ENCODE measurements around the gene VPREB3. TPM values are rescaled to one million over a fixed set of nuclear protein-coding genes. Genes with fewer than 3 reads are reported as not detected.

Gene VPREB3
- total RNA-seq, 1 experiment from 2014 or later: not detected

DNA sequence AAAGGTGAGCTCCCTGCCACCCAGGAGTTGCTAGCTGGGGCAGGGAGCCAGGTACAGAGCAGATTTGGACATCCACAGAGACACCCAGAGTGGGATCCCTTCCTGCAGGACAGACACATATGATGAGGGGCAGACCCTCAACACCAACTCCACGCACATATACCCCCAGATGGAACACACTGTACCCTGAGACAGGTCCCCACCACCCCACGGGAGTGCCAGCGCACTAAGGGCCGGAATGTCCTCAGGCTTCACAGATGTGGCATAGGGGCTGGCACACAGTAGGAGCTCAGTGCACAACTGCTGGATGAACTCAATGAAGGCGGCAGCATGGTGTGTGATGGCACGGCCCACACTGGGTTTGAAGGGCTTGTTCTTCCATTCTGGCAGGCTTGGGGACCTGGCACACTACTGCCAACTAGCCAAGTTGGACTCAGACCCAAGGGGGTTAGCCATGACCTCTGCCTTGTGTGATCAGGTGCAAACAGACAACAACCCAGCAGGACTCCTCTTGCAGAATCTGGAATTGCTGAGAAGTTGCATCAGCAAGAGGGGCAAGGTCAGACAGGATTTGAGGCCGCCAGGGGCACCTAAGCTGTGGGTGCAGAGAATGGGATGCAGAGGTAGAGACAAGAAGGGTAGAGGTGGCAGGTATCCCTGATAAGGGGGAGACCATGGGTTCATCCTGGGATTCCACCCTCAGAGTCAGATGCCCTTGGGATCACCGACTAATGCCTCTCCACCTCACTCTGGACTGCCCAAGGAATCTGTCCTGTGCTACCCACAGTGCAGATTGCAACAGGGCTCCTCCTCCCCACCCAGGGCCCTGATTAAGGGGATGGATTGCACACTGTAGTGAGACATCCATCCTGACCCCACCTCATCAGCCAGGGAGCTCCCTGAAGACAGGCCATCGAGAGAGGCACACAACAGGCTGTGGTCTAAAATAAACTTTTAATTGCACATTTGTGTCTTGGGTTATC, 11.0 kb upstream of the VPREB3 start:
- in situ Hi-C loops (cut with HindIII; ENCODE audit: low pct_unique_long_range_greater_than_20kb, low sequenced_read_pairs) (no loop called here), intact Hi-C loops (cut with micrococcal nuclease; ENCODE audit: unreplicated experiment) (no loop called here)
- no peak overlapping the region for H3K27ac ChIP-seq (ENCODE audit: low read length)
- TF ChIP-seq POLR2AphosphoS5 (IDR thresholded peaks at IDR 0.05; ENCODE audit: low read depth, low read length) (no peak), TCF7L2 (IDR thresholded peaks at IDR 0.05; ENCODE audit: low read depth, low read length) (no peak), CTCF (IDR thresholded peaks at IDR 0.05) (no peak), REST (IDR thresholded peaks at IDR 0.05; ENCODE audit: insufficient read depth in 1 of 2, low read depth in 2 of 2, low read length in 1 of 2) (no peak), SIN3A (IDR thresholded peaks at IDR 0.05; ENCODE audit: borderline replicate concordance, insufficient read depth, low read depth, low read length) (no peak)
- no peak overlapping the region; a peak in 1 of 4 replicates for H3K4me3 ChIP-seq (ENCODE audit: low read depth in 2 of 2, low read length in 2 of 2)
- 0 out of 2 replicates have a peak, but pooled peaks cover 7% of the 10 kb centered on the region for H3K4me1 ChIP-seq (ENCODE audit: control insufficient read depth, insufficient read depth, low read length)
- no peaks in the 10 kb centered on the region; the same call in 1 of the 2 replicates for H3K36me3 ChIP-seq (ENCODE audit: control insufficient read depth, insufficient read depth, low read length)
- no peaks in the 10 kb centered on the region for H3K27me3 ChIP-seq (ENCODE audit: control insufficient read depth, insufficient read depth, low read length)
- no peak for DNase-seq (ENCODE audit: low read depth, low spot score)
- TSS peak; percentile 44 for BruUV-seq (replicated peaks)
- CTCF ChIA-PET: no interaction called here
- POLR2A ChIA-PET: no interaction called here
- no peaks in the 10 kb centered on the region for H3K9me3 ChIP-seq (ENCODE audit: control insufficient read depth, insufficient read depth, low read depth, low read length)
- no peak for ATAC-seq

DNA sequence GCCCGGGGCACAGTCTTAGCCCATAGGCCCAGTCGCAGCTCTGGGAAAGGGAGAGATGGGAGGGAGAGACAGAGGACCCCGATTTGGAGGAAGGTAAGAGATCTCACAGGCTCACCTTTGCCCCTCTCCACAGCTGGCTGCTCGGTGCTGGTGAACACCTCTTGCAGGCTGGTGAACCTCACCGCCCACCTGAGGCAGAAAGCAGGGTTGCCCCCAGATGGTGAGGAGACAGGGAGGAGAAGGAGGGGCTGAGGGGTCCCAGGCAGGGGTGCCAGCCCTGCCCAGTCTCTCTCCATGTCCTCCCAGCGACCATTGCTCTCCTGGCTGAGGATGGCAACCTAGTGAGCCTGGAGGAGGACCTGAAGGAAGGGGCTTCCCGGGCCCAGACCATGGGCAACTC, 9.7 kb upstream of the VPREB3 start:
- CTCF ChIA-PET: no interaction called here
- Histone ChIP-seq H3K36me3 (ENCODE audit: control insufficient read depth, insufficient read depth, low read length) (no peaks in the 10 kb centered on the region; the same call in 1 of the 2 replicates), H3K27me3 (ENCODE audit: control insufficient read depth, insufficient read depth, low read length) (no peaks in the 10 kb centered on the region), H3K9me3 (ENCODE audit: control insufficient read depth, insufficient read depth, low read depth, low read length) (no peaks in the 10 kb centered on the region), H3K4me3 (ENCODE audit: low read depth in 2 of 2, low read length in 2 of 2) (no peak overlapping the region), H3K27ac (ENCODE audit: low read length) (no peak overlapping the region), H3K4me1 (ENCODE audit: control insufficient read depth, insufficient read depth, low read length) (0 out of 2 replicates have a peak, but pooled peaks cover 7% of the 10 kb centered on the region)
- no peak for ATAC-seq
- TF ChIP-seq REST (IDR thresholded peaks at IDR 0.05; ENCODE audit: insufficient read depth in 1 of 2, low read depth in 2 of 2, low read length in 1 of 2) (no peak), TCF7L2 (IDR thresholded peaks at IDR 0.05; ENCODE audit: low read depth, low read length) (no peak), SIN3A (IDR thresholded peaks at IDR 0.05; ENCODE audit: borderline replicate concordance, insufficient read depth, low read depth, low read length) (no peak), CTCF (IDR thresholded peaks at IDR 0.05) (no peak), POLR2AphosphoS5 (IDR thresholded peaks at IDR 0.05; ENCODE audit: low read depth, low read length) (no peak)
- in situ Hi-C loops (cut with HindIII; ENCODE audit: low pct_unique_long_range_greater_than_20kb, low sequenced_read_pairs): no loop called here
- intact Hi-C loops (cut with micrococcal nuclease; ENCODE audit: unreplicated experiment): no loop called here
- BruUV-seq (replicated peaks): no TSS peak
- DNase-seq (ENCODE audit: low read depth, low spot score): no peak
- POLR2A ChIA-PET: no interaction called here

All from Panc1 (cell line).